ENCODE measurements around the gene ADARB1. TPM values are rescaled to one million over a fixed set of nuclear protein-coding genes. Genes with fewer than 3 reads are reported as not detected.

Gene ADARB1
- polyA plus RNA-seq, 1 of the 3 experiments (the other 2 are of a cell fraction), result 7.8 TPM

GRCh38 chr21:45084121-45084520 is 9.7 kb downstream of the ADARB1 start:
- H3K4me2 ChIP-seq, result no peak overlapping the region
- H3K36me3 ChIP-seq (replicated peaks in 1 of 2; ENCODE audit: control insufficient read depth in 1 of 2, insufficient read depth in 2 of 2, low read length in 1 of 2), result no peaks in the 10 kb centered on the region
- H2AFZ ChIP-seq (ENCODE audit: low read depth), result no peak overlapping the region
- no peak overlapping the region for H3K9ac ChIP-seq
- ChIA-PET CTCF (interaction anchor here (1.1 kb wide), 1 partner anchor 14 kb away, joined by 3 read pairs; no protein-coding TSS in a partner anchor), POLR2A (no interaction called here)
- H3K9me2 ChIP-seq, result no peaks in the 10 kb centered on the region
- H3K4me1 ChIP-seq (ENCODE audit: control insufficient read depth in 1 of 2, insufficient read depth in 2 of 2, low read depth in 1 of 2, low read length in 1 of 2), result peaks cover 1 to 22% of the 10 kb centered on the region in 2 experiments; a peak in 2 of 4 replicates
- WGBS (ENCODE audit: low lambda C conversion rate), result 96% methylated on average over 7 of the region's 7 CpGs
- no peak for DNase-seq
- H3K27me3 ChIP-seq (ENCODE audit: insufficient read depth), result no peaks in the 10 kb centered on the region
- no peaks in the 10 kb centered on the region for H3K9me3 ChIP-seq
- peaks cover 4% of the 10 kb centered on the region for H3F3A ChIP-seq (replicated peaks; ENCODE audit: insufficient read depth)
- TF ChIP-seq REST (IDR thresholded peaks at IDR 0.05; ENCODE audit: low read depth, low read length), result no peak
- no peak for TF ChIP-seq EZH2phosphoT487 (IDR thresholded peaks at IDR 0.05; ENCODE audit: borderline replicate concordance, low read depth)
- no peak for TF ChIP-seq RCOR1 (IDR thresholded peaks at IDR 0.05; ENCODE audit: low read length)
- no peak overlapping the region for H3K27ac ChIP-seq (ENCODE audit: low read depth in 2 of 2, low read length in 1 of 2)
- no peaks in the 10 kb centered on the region for H4K20me1 ChIP-seq (ENCODE audit: insufficient read depth)
- H3K4me3 ChIP-seq (ENCODE audit: low read depth in 2 of 2, low read length in 1 of 2), result no peak overlapping the region
- H3K79me2 ChIP-seq (ENCODE audit: insufficient read depth), result peaks cover 51% of the 10 kb centered on the region

GRCh38 chr21:45084881-45085536 is 10.6 kb downstream of the ADARB1 start:
- Histone ChIP-seq H3K9me2 (no peaks in the 10 kb centered on the region), H3K27me3 (ENCODE audit: insufficient read depth) (no peaks in the 10 kb centered on the region), H4K20me1 (ENCODE audit: insufficient read depth) (no peaks in the 10 kb centered on the region)

More at GRCh38 chr21:45084881-45085536, 10.6 kb downstream of the ADARB1 start:
- Histone ChIP-seq H3F3A (replicated peaks; ENCODE audit: insufficient read depth) (no peaks in the 10 kb centered on the region), H3K36me3 (replicated peaks in 1 of 2; ENCODE audit: control insufficient read depth in 1 of 2, insufficient read depth in 2 of 2, low read length in 1 of 2) (no peaks in the 10 kb centered on the region), H3K4me1 (ENCODE audit: control insufficient read depth in 1 of 2, insufficient read depth in 2 of 2, low read depth in 1 of 2, low read length in 1 of 2) (peaks cover 0 to 26% of the 10 kb centered on the region in 2 experiments; a peak in 3 of 4 replicates), H2AFZ (ENCODE audit: low read depth) (no peak overlapping the region), H3K79me2 (ENCODE audit: insufficient read depth) (peaks cover 43% of the 10 kb centered on the region), H3K9me3 (no peaks in the 10 kb centered on the region), H3K9ac (no peak overlapping the region), H3K4me3 (ENCODE audit: low read depth in 2 of 2, low read length in 1 of 2) (no peak overlapping the region), H3K27ac (ENCODE audit: low read depth in 2 of 2, low read length in 1 of 2) (no peak overlapping the region), H3K4me2 (no peak overlapping the region)
- TF ChIP-seq MXI1 (IDR thresholded peaks at IDR 0.05; ENCODE audit: low read depth, low read length) (no peak), USF2 (IDR thresholded peaks at IDR 0.05; ENCODE audit: borderline replicate concordance, low read depth, low read length) (no peak), RFX5 (IDR thresholded peaks at IDR 0.05; ENCODE audit: low read length) (no peak), TAF1 (IDR thresholded peaks at IDR 0.05; ENCODE audit: borderline replicate concordance, low read depth, low read length) (no peak), TEAD4 (IDR thresholded peaks at IDR 0.05; ENCODE audit: borderline replicate concordance, insufficient read depth) (no peak), GABPA (IDR thresholded peaks at IDR 0.05; ENCODE audit: low read depth) (no peak), RXRA (IDR thresholded peaks at IDR 0.05; ENCODE audit: borderline replicate concordance, low read depth) (no peak), SMC3 (IDR thresholded peaks at IDR 0.05; ENCODE audit: low read depth, low read length) (no peak), RCOR1 (IDR thresholded peaks at IDR 0.05; ENCODE audit: low read length) (no peak), GATA2 (CRISPR knock-in tag; IDR thresholded peaks at IDR 0.05) (no peak), JUND (IDR thresholded peaks at IDR 0.05) (no peak)
- CTCF ChIA-PET, result interaction anchor here (1.0 kb wide), 2 partner anchors 17 to 52 kb away, joined by 3 to 4 read pairs; no protein-coding TSS in a partner anchor
- no peak for DNase-seq
- 96% methylated on average over 12 of the region's 13 CpGs for WGBS (ENCODE audit: low lambda C conversion rate)
- POLR2A ChIA-PET, result no interaction called here
